Lower leg skin (tissue), 4 donors: Measurements from ENCODE around the gene GABRB2. TPM values are rescaled to one million over a fixed set of nuclear protein-coding genes. Genes with fewer than 3 reads are reported as not detected.

ENCODE experiments used
- DNase-seq, 2 donors: peaks; one replicate each; pipeline ENCODE4 v3.0.0-alpha.2; 2019; ENCODE audit warnings: low spot score in 2 of 2
- H3K4me3 ChIP-seq: fragments of 200-600 bp; sonication (generic); 2 replicates; pipeline ENCODE4 v1.5.1; 2017; ENCODE audit warnings: mild to moderate bottlenecking, low read depth; ENCODE audit not compliant: poor library complexity, severe bottlenecking
- CTCF ChIP-seq, 3 donors: fragments of 450-650 bp; IDR thresholded peaks; one replicate each; pipeline ENCODE4 v1.5.1; 2016; ENCODE audit warnings: antibody characterized with exemption in 3 of 3, mild to moderate bottlenecking in 3 of 3, moderate library complexity in 2 of 3
- POLR2A ChIP-seq, 2 donors: fragments of 450-650 bp; IDR thresholded peaks; one replicate each; pipeline ENCODE4 v1.6.1; 2016 to 2017; ENCODE audit warnings: antibody characterized with exemption in 2 of 2, mild to moderate bottlenecking in 1 of 2, moderate library complexity in 1 of 2
- WGBS, 2 donors: methylation state at CpG; one replicate each; pipeline ENCODE4 v1.1.5; 2018; 5-methylcytosine and 5-hydroxymethylcytosine counted together
- intact Hi-C: fragments of 100-400 bp; cut with DNase I; formaldehyde crosslinking; loops from one replicate; pipeline ENCODE4 v1.15.0; 2023; ENCODE audit warnings: low total_unique reads
- total RNA-seq, 4 donors: library from RNA; depleted of rRNA; stranded (reverse); fragments of >200 nt; gene quantifications; one replicate each; pipeline ENCODE4 v1.1.0, GENCODE V29; 2016

GABRB2 gene
- total RNA-seq, 4 donors from 2014 or later, result 0.19 to 0.67 (median 0.45) TPM; not detected in 1

GRCh38 chr5:161295721-161296250 is 250.7 kb downstream of the GABRB2 start:
- no peak for DNase-seq
- H3K4me3 ChIP-seq, result no peak overlapping the region
- intact Hi-C loops, result no loop called here
- TF ChIP-seq CTCF (IDR thresholded peaks at IDR 0.05), result no peak
- TF ChIP-seq POLR2A (IDR thresholded peaks at IDR 0.05), result no peak

- H3K4me3 ChIP-seq, result no peak overlapping the region
- TF ChIP-seq CTCF (IDR thresholded peaks at IDR 0.05), result no peak
- no peak for TF ChIP-seq POLR2A (IDR thresholded peaks at IDR 0.05)
- DNase-seq, result no peak
- intact Hi-C loops, result no loop called here
- 74 to 92% methylated on average over 3 of the region's 3 CpGs for WGBS, 2 donors
Measured at GRCh38 chr5:161288071-161288470, 258.5 kb downstream of the GABRB2 start.

GRCh38 chr5:161287436-161287835 is 259.1 kb downstream of the GABRB2 start:
- 36 to 51% methylated on average over 1 of the region's 1 CpG for WGBS, 2 donors
- no peak for DNase-seq
- H3K4me3 ChIP-seq, result no peak overlapping the region
- intact Hi-C loops, result no loop called here
- TF ChIP-seq CTCF (IDR thresholded peaks at IDR 0.05) (no peak), POLR2A (IDR thresholded peaks at IDR 0.05) (no peak)

GRCh38 chr5:161286066-161286655 is 260.4 kb downstream of the GABRB2 start:
- intact Hi-C loops, result no loop called here
- no peak overlapping the region for H3K4me3 ChIP-seq
- no peak for TF ChIP-seq POLR2A (IDR thresholded peaks at IDR 0.05)
- TF ChIP-seq CTCF (IDR thresholded peaks at IDR 0.05), result no peak
- WGBS, 2 donors, result 80 to 87% methylated on average over 3 of the region's 3 CpGs
- DNase-seq, result no peak

GRCh38 chr5:161284445-161284844 is 262.1 kb downstream of the GABRB2 start:
- DNase-seq, result no peak
- WGBS, 2 donors, result 76 to 84% methylated on average over 2 of the region's 2 CpGs
- TF ChIP-seq POLR2A (IDR thresholded peaks at IDR 0.05), result no peak
- no peak overlapping the region for H3K4me3 ChIP-seq
- intact Hi-C loops, result no loop called here

- TF ChIP-seq POLR2A (IDR thresholded peaks at IDR 0.05) (no peak), CTCF (IDR thresholded peaks at IDR 0.05) (no peak)
- WGBS, 2 donors, result 45 to 58% methylated on average over 1 of the region's 1 CpG
- no peak overlapping the region for H3K4me3 ChIP-seq
- DNase-seq, result no peak
- intact Hi-C loops, result no loop called here
Measured at GRCh38 chr5:161283296-161283695, 263.2 kb downstream of the GABRB2 start.
